Naive thymus-derived CD8-positive, alpha-beta T cell (primary cell): ENCODE results near the gene PANK4. TPM values are rescaled to one million over a fixed set of nuclear protein-coding genes. Genes with fewer than 3 reads are reported as not detected.

ENCODE experiments used
- ATAC-seq, 2 donors: fragments of 150-1000 bp; cut with Tn5 transposase in 1 of 2; sonication (Bioruptor Pico), chemical (Tn5 transposase) in 1 of 2; 1 replicate in 1 of 2; 2 replicates in 1 of 2; pipeline ENCODE4 v1.10.0; 2021; ENCODE audit warnings: mild to moderate bottlenecking in 2 of 2, moderate library complexity in 2 of 2
- POLR2A ChIA-PET: fragments of 350-600 bp; sonication (Branson Sonifier 250); formaldehyde crosslinking; loops from one replicate; lab custom pipeline; 2021; ENCODE audit warnings: antibody characterized with exemption; lab: Charles Lee
- DNase-seq, 10 donors: peaks; one replicate each; pipeline versions ENCODE4 v3.0.0 to v3.0.0-alpha.2; 2020 to 2022
- H3K27ac Mint-ChIP-seq, 10 donors: one replicate each; pipeline ENCODE4 v1.8.0; 2020 to 2022; ENCODE audit warnings: mild to moderate bottlenecking in 10 of 10, mixed read lengths in 10 of 10, moderate library complexity in 4 of 10, inconsistent platforms in 1 of 10
- H3K27me3 Mint-ChIP-seq, 5 donors: one replicate each; pipeline ENCODE4 v1.8.0; 2021 to 2022; ENCODE audit warnings: mixed read lengths in 5 of 5
- H3K36me3 Mint-ChIP-seq, 3 donors: one replicate each; pipeline ENCODE4 v1.8.0; 2020 to 2022; ENCODE audit warnings: mixed read lengths in 3 of 3, mild to moderate bottlenecking in 2 of 3, inconsistent platforms in 1 of 3
- H3K4me1 Mint-ChIP-seq, 4 donors: one replicate each; pipeline ENCODE4 v1.8.0; 2021 to 2022; ENCODE audit warnings: mixed read lengths in 4 of 4
- H3K4me3 Mint-ChIP-seq, 10 donors: one replicate each; pipeline ENCODE4 v1.8.0; 2020 to 2022; ENCODE audit warnings: mild to moderate bottlenecking in 10 of 10, mixed read lengths in 10 of 10, moderate library complexity in 6 of 10, inconsistent platforms in 1 of 10
- H3K9me3 Mint-ChIP-seq, 9 donors: one replicate each; pipeline ENCODE4 v1.8.0; 2020 to 2022; ENCODE audit warnings: mixed read lengths in 9 of 9, mild to moderate bottlenecking in 3 of 9, inconsistent platforms in 1 of 9, moderate library complexity in 1 of 9
- polyA plus RNA-seq, 3 donors: library from polyadenylated mRNA; unstranded; fragments of 300-500 nt; fragmentation: Illumina TruSeq; gene quantifications; one replicate each; pipeline ENCODE4 v1.2.3, GENCODE V29; 2021
- total RNA-seq, 8 experiments: library from RNA in 2 of 8; stranded (reverse) in 2 of 8; gene quantifications; one replicate each; pipeline ENCODE4 v1.2.3 and lab custom pipeline; 2021 to 2026

Gene PANK4
- total and polyA plus RNA-seq, 5 experiments from 2014 or later: 9.0 to 155 (median 31.7) TPM

DNA sequence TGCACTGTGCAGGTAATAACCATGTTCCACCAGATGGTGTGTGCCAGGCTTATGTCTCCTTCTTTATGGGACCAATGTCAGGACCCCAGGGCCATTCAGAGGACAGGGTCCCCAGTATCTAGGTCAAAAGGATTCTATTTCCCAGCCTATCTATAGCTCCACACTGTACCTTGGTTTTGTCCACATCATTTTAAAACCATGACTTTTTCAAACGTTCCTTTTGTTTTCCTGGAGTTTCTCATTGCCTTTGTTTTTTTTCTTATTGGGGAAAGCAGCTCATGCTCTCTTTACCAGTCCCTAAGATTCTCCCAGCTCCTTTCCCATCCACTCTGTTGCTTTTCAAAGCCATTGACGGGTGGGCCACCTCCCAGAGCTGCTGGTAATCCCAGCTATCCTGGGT lies 37.7 kb downstream of the PANK4 start:
- peaks cover 7 to 29% (median 11%) of the 10 kb centered on the region in 4 donors for H3K4me1 Mint-ChIP-seq
- ATAC-seq (no peak), DNase-seq (no peak)
- H3K9me3 Mint-ChIP-seq: peaks cover 0 to 15% (median 9%) of the 10 kb centered on the region in 9 donors
- peaks cover 0 to 17% (median 11%) of the 10 kb centered on the region in 3 donors for H3K36me3 Mint-ChIP-seq
- POLR2A ChIA-PET: interaction anchor here (1.6 kb wide), 1 partner anchor 9 kb away, joined by 5 read pairs; no protein-coding TSS in a partner anchor
- H3K4me3 Mint-ChIP-seq: no peak overlapping the region
- H3K27ac Mint-ChIP-seq: no peak overlapping the region
- H3K27me3 Mint-ChIP-seq: no peaks in the 10 kb centered on the region

DNA sequence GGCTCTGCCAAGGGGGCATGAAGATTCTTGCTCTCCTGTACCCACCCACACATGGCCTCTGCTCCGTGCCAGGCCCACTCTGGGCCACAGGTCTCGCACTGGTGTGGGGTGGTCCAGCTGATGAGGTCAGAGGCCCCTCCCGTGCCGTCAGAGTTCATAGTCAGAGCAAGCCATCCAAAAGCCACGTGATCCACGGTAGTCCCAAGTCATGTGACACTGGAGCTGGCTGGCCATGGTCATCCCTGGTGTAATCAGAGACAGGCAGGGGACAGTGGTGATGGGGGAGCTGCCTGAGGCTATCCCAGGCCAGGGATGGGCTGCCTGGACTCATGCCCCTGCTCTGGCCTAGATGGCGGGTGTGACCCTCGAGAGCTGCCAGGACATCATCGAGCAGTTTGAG lies 39.8 kb downstream of the PANK4 start:
- peaks cover 0 to 11% (median 4%) of the 10 kb centered on the region in 4 donors for H3K4me1 Mint-ChIP-seq
- ATAC-seq (no peak), DNase-seq (no peak)
- peaks cover 0 to 15% (median 9%) of the 10 kb centered on the region in 9 donors for H3K9me3 Mint-ChIP-seq
- POLR2A ChIA-PET: no interaction called here
- H3K36me3 Mint-ChIP-seq: peaks cover 0 to 17% (median 11%) of the 10 kb centered on the region in 3 donors
- no peak overlapping the region for H3K27ac Mint-ChIP-seq
- H3K27me3 Mint-ChIP-seq: no peaks in the 10 kb centered on the region
- no peak overlapping the region for H3K4me3 Mint-ChIP-seq

DNA sequence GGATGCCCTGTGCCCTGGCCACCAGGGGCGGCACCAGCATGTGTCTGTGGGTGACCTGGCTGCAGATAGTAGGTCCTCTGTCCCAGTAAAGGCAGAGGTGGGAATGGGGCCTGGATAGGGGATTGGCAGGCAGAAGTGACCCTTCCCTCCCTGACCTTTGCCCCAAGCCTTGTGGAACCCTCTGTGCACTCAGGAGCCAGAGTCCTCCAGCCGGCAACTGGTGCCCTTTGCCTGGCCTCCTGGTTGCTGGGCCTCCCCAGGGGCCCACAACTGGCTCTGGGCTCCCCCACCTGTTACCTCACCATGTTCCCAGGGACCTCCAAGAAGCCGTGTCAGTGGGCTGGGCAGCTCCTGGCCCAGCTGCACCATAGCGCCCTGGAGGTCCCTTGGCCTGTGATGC lies 40.4 kb downstream of the PANK4 start:
- Mint-ChIP-seq H3K4me1 (peaks cover 0 to 5% (median 3%) of the 10 kb centered on the region in 4 donors), H3K36me3 (peaks cover 0 to 17% (median 11%) of the 10 kb centered on the region in 3 donors), H3K27ac (no peak overlapping the region), H3K27me3 (no peaks in the 10 kb centered on the region), H3K4me3 (no peak overlapping the region), H3K9me3 (peaks cover 0 to 15% (median 9%) of the 10 kb centered on the region in 9 donors)
- POLR2A ChIA-PET: no interaction called here
- ATAC-seq (no peak), DNase-seq (no peak)

DNA sequence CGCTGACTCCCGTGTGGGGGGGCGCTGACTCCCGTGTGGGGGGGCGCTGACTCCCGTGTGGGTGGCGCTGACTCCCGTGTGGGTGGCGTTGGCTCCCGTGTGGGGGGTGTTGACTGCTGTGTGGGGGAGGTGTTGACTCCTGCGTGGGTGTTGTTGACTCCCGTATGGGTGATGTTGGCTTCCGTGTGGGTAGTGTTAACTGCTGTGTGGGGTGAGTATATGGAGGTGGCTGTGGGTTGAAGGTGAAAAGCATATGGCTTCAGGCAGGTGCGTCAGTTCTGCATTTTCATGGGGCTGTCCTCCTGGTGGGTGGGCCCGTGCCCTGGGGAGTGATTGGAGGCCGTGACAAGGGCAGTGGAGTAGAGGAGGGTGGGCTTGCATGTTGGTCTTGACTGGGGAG lies 42.4 kb downstream of the PANK4 start:
- DNase-seq (no peak), ATAC-seq (no peak)
- Mint-ChIP-seq H3K9me3 (peaks cover 0 to 15% (median 9%) of the 10 kb centered on the region in 9 donors), H3K27ac (peak overlapping the region in 2 of 10 donors; percentile 16 to 66), H3K4me1 (peaks cover 0 to 5% (median 2%) of the 10 kb centered on the region in 4 donors), H3K4me3 (no peak overlapping the region), H3K36me3 (peaks cover 0 to 14% (median 9%) of the 10 kb centered on the region in 3 donors), H3K27me3 (no peaks in the 10 kb centered on the region)
- POLR2A ChIA-PET: no interaction called here

DNA sequence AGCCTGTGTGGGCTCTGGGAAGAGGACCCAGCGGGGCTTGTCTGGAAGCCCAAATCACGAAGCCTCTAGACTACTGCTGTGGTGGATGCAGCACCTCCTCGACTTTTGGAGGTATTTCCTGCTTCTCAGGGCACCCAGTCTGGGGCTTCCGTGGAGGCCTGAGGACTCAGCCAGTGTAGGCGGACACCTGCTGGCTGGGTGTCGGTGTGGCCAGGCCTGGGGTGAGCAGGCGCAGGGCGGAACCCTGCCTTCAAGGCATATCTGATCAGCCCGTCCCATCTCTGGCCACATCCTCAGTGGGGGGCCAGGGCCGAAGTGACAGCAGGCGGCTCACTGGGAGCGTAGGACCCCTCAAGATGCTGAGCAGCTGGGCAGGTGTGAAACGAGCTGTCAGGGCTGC lies 43.4 kb downstream of the PANK4 start:
- Mint-ChIP-seq H3K9me3 (peaks cover 0 to 6% (median 2%) of the 10 kb centered on the region in 9 donors), H3K27ac (peak overlapping the region in 1 of 10 donors; percentile 41), H3K4me3 (no peak overlapping the region), H3K36me3 (peaks cover 0 to 5% (median 3%) of the 10 kb centered on the region in 3 donors), H3K4me1 (peaks cover 0 to 5% (median 2%) of the 10 kb centered on the region in 4 donors), H3K27me3 (no peaks in the 10 kb centered on the region)
- POLR2A ChIA-PET: no interaction called here
- ATAC-seq (no peak), DNase-seq (no peak)

DNA sequence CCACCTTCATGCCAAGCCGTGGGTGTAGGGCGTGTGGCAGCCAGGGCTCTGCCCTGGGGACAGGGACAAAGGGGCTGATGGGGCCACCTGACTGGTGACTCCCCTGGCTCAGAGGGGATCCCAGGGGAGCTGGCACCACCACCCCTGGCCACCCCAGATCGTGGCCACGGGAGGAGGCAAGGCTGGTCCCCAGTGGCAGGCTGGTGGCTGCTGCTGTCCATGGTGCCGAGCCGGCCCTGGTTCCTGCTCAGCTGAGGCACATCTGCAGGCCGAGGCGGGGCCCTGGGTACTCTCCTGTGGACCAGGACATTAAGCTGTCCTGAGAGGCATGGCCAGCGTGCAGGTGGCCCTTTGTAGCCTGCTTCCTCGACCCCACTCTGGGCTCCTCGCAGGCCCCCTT lies 43.8 kb downstream of the PANK4 start:
- Mint-ChIP-seq H3K36me3 (peaks cover 0 to 1% (median 0%) of the 10 kb centered on the region in 3 donors), H3K4me1 (peaks cover 0 to 4% (median 2%) of the 10 kb centered on the region in 4 donors), H3K4me3 (no peak overlapping the region), H3K27me3 (no peaks in the 10 kb centered on the region), H3K27ac (no peak overlapping the region), H3K9me3 (peaks cover 0 to 4% (median 0%) of the 10 kb centered on the region in 9 donors)
- POLR2A ChIA-PET: no interaction called here
- no peak for ATAC-seq
- no peak for DNase-seq

DNA sequence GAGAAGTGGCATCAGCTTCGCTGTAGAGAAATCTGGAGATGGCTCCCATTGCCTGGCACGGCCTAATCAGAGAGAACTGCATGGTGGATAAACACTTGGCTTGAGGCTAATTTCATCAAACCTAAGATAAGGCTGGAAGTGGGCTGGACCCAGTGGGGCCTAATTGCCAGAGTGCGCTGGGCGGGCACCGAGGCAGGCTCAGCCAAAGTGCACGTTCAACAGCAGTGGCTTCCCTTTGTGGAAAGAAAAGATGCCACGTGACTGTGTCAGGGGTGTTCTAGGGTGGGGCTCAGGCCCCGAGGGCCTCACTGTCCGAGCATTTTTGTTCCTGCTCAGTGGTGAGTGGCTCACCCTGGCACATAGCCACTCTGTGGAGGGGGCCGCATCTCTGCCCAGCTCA lies 44.5 kb downstream of the PANK4 start:
- Mint-ChIP-seq H3K9me3 (peaks cover 0 to 3% (median 0%) of the 10 kb centered on the region in 9 donors), H3K27me3 (no peaks in the 10 kb centered on the region), H3K36me3 (no peaks in the 10 kb centered on the region), H3K4me3 (no peak overlapping the region), H3K27ac (no peak overlapping the region), H3K4me1 (peaks cover 0 to 4% (median 2%) of the 10 kb centered on the region in 4 donors)
- POLR2A ChIA-PET: interaction anchor here (0.6 kb wide), 1 partner anchor 1469 kb away, joined by 3 read pairs; no protein-coding TSS in a partner anchor
- no peak for DNase-seq
- ATAC-seq: no peak

DNA sequence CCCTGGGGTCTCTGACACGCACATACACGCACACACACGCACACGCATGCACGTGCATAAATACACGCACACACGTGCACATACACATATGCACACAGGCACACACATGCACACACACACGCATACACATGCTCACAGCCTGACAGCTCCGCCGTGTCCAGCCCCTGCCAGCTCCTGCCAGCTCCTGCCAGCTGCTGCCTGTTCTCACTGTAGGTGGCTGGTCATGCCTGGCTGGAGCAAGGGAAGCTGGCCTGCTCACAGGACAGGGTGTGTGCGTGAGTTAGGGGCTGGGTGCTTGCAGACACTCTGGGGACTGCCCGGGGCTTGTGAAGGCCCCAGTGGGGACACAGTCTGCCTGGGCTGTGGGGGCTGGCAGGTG lies 45.4 kb downstream of the PANK4 start:
- H3K27ac Mint-ChIP-seq: no peak overlapping the region
- no peak overlapping the region for H3K4me3 Mint-ChIP-seq
- DNase-seq: no peak
- H3K4me1 Mint-ChIP-seq: peaks cover 0 to 4% (median 2%) of the 10 kb centered on the region in 4 donors
- no peaks in the 10 kb centered on the region for H3K9me3 Mint-ChIP-seq
- POLR2A ChIA-PET: no interaction called here
- H3K27me3 Mint-ChIP-seq: no peaks in the 10 kb centered on the region
- H3K36me3 Mint-ChIP-seq: no peaks in the 10 kb centered on the region
- no peak for ATAC-seq

DNA sequence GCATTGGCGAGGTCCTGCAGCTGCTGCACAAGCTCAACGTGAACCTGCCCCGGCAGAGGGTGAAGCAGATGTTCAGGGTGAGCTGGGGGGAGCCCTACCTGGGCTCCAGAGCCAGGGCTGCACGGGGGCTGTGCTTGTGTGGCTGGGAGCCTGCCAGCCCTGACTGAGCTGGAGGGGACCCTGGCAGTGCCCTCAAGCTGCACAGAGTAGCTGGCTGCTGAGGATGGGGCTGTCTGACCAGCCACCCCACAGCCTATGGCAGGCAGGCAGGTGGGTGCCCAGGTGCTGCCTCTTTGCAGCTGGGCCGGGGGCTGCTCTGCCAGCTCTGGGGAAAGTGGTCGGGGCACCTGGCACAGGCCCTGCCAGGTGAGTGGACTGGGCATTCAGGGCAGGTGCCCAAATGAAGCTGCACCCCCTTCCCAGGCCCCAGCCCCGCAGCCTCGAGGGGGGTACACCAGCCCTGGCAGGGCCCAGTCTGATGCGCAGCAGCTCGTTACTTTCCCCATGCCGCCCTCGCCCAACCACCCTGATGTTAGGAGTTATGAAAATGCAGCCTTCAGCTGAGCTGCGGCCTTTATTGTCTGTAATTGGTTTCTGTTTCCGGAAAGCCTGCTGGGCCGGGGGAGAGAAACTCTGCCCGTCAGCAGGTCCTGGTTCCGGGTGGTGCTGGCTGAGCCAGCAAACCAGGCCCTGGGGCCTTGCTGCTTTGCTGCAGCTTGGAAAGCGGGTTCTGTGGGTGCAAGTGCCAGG lies 46.0 kb downstream of the PANK4 start:
- peaks cover 0 to 4% (median 2%) of the 10 kb centered on the region in 4 donors for H3K4me1 Mint-ChIP-seq
- no peaks in the 10 kb centered on the region for H3K36me3 Mint-ChIP-seq
- ATAC-seq: no peak
- no peak overlapping the region for H3K27ac Mint-ChIP-seq
- H3K27me3 Mint-ChIP-seq: no peaks in the 10 kb centered on the region
- no peak overlapping the region for H3K4me3 Mint-ChIP-seq
- POLR2A ChIA-PET: interaction anchor here (1.6 kb wide), 1 partner anchor 8 kb away, joined by 5 read pairs; no protein-coding TSS in a partner anchor
- no peaks in the 10 kb centered on the region for H3K9me3 Mint-ChIP-seq
- no peak for DNase-seq

DNA sequence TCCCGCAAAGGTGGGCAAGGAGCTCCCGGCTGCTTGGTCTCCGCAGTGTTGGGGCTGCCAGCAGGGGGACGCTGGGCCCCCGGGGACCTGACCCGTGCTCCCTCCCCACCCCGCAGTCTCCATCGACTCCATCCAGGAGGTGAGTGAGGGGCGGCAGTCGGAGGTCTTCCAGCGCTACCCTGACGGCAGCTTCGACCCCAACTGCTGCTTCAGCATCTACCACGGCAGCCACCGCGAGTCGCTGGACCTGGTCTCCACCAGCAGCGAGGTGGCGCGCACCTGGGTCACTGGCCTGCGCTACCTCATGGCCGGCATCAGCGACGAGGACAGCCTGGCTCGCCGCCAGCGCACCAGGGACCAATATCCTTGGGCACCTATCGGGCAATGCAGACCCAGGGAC lies 46.8 kb downstream of the PANK4 start:
- no peak for DNase-seq
- Mint-ChIP-seq H3K27me3 (no peaks in the 10 kb centered on the region), H3K4me1 (peaks cover 0 to 4% (median 2%) of the 10 kb centered on the region in 4 donors), H3K36me3 (no peaks in the 10 kb centered on the region), H3K27ac (no peak overlapping the region), H3K4me3 (no peak overlapping the region), H3K9me3 (no peaks in the 10 kb centered on the region)
- no peak for ATAC-seq
- POLR2A ChIA-PET: interaction anchor here (1.6 kb wide), 1 partner anchor 8 kb away, joined by 5 read pairs; no protein-coding TSS in a partner anchor

DNA sequence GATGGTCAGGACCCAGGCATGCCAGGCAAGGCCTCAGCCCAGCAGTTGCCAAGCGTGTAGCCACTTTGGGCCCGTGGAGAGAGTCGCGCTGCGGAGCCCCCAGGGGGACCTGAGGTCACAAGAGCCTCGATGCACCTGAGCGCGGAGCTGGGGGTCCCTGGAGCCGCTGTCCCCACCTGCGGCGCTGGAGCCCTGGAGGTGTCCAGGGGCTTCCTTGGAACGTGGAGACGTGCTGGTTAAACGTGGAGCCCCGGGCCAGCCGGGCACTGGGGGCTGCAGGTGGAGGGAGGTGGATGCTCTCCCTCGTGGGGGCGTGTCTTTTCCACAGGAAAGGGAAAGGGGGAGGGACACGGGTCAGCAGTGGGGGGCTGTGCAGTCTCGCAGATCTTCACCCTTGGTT lies 47.2 kb downstream of the PANK4 start:
- DNase-seq: no peak
- Mint-ChIP-seq H3K36me3 (no peaks in the 10 kb centered on the region), H3K9me3 (no peaks in the 10 kb centered on the region), H3K4me1 (peaks cover 0 to 3% (median 1%) of the 10 kb centered on the region in 4 donors), H3K27ac (no peak overlapping the region), H3K27me3 (no peaks in the 10 kb centered on the region), H3K4me3 (no peak overlapping the region)
- POLR2A ChIA-PET: interaction anchor here (1.6 kb wide), 1 partner anchor 9 kb away, joined by 5 read pairs; no protein-coding TSS in a partner anchor
- ATAC-seq: no peak

DNA sequence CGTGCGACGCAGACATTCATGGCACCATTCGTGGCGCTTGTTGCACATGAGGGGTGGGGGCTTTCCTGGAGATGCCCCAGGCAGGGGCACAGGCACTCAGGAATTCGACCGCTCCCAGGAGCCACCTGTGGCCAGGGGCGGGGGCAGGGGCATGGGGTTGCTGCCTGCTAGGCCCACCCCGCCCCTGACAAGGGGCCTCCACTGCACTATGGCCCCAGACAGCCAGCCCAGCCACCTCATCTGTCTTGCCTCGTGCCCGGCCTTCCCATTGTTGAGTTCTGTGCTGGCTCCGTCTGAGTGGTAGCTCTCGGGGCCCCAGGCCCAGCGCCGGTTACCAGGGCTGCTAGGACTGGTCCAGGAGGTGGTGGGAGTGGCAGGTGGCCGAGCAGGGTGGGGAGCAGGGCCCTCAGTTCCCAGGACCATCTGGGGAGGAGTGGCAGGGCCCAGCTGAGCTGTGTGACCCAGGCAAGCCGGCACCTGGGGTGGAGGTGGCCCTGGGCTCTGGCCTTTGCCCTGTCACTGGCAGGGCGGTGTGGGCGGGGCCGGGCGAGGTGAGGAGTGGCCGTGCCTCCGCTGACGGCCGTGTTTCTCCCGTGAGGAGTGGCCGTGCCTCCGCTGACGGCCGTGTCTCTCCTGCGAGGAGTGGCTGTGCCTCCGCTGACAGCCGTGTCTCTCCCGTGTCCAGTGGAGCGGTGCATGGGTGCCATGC lies 48.5 kb downstream of the PANK4 start:
- DNase-seq (no peak), ATAC-seq (no peak)
- POLR2A ChIA-PET: no interaction called here
- no peaks in the 10 kb centered on the region for H3K36me3 Mint-ChIP-seq
- no peak overlapping the region for H3K4me3 Mint-ChIP-seq
- no peak overlapping the region for H3K27ac Mint-ChIP-seq
- no peaks in the 10 kb centered on the region for H3K27me3 Mint-ChIP-seq
- no peaks in the 10 kb centered on the region for H3K4me1 Mint-ChIP-seq
- H3K9me3 Mint-ChIP-seq: no peaks in the 10 kb centered on the region

DNA sequence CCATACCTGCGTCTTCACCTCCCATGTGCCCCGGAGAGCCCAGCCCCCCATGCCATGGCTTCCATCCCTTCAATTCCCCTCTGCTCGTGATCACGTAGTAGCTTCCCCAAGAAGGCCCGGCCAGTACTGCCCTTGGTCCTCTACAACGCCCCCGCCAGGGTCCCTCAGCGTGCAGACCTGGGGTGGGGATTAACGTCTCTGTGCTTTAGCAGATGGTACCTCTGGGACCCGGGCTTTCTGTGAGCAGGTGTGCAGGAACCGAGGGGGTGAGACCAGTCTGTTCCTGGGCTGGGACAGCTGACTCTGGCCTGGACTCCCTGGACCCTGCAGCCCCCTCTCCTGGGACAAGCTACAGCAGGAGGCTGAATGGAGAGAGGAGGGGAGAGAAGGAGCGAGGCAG lies 49.1 kb downstream of the PANK4 start:
- H3K27me3 Mint-ChIP-seq: no peaks in the 10 kb centered on the region
- no peaks in the 10 kb centered on the region for H3K36me3 Mint-ChIP-seq
- H3K4me3 Mint-ChIP-seq: no peak overlapping the region
- DNase-seq (no peak), ATAC-seq (no peak)
- no peaks in the 10 kb centered on the region for H3K4me1 Mint-ChIP-seq
- H3K9me3 Mint-ChIP-seq: no peaks in the 10 kb centered on the region
- POLR2A ChIA-PET: no interaction called here
- no peak overlapping the region for H3K27ac Mint-ChIP-seq
